Left cardiac atrium (tissue), 4 donors: ENCODE results near the gene PLCXD3. TPM values are rescaled to one million over a fixed set of nuclear protein-coding genes. Genes with fewer than 3 reads are reported as not detected.
A peak's percentile ranks its signal among the peaks of the same experiment; 100 is the strongest.

ENCODE experiments used
- ATAC-seq, 2 donors: fragments of 200-7000 bp; cut with Tn5 transposase; one replicate each; pipeline ENCODE4 v1.9.1; 2020; ENCODE audit warnings: mild to moderate bottlenecking in 2 of 2, moderate library complexity in 2 of 2
- DNase-seq: peaks from one replicate; pipeline ENCODE4 v3.0.0-alpha.2; 2020
- intact Hi-C, 2 donors: fragments of 100-400 bp; cut with DNase I; formaldehyde crosslinking; loops; one replicate each; pipeline versions ENCODE4 v1.14.1 to v1.15.1; 2022 to 2023
- long read RNA-seq: library from polyadenylated mRNA; unstranded; transcript quantifications from one replicate; pipeline ENCODE4 v2.0.0, GENCODE V29; 2021
- total RNA-seq, 2 donors: library from RNA; stranded (reverse); fragmentation: NEBNext Ultra II Directional; extraction: Animal tissue kit (Norgen Biotek cat#: 25700); gene quantifications; one replicate each; pipeline ENCODE4 v1.2.1, GENCODE V29; 2021
- donor health status: DM: no; HTN: yes; CAD: no.
- donor health status: DM: no; HTN: yes; CAD: no; lungs with severe emphysema.
- donor health status: DM: yes; HTN: yes; CAD: no.
- donor health status: Dilated cardiomyopathy.

PLCXD3 gene, protein sequence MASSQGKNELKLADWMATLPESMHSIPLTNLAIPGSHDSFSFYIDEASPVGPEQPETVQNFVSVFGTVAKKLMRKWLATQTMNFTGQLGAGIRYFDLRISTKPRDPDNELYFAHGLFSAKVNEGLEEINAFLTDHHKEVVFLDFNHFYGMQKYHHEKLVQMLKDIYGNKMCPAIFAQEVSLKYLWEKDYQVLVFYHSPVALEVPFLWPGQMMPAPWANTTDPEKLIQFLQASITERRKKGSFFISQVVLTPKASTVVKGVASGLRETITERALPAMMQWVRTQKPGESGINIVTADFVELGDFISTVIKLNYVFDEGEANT
- total RNA-seq: 10 to 100 TPM; 25.2 to 39.6 TPM
- long read RNA-seq, full-length matches to known transcripts: 16 of 25 reads
- long read RNA-seq, partial matches to known transcripts: 0 of 25 reads
- long read RNA-seq, other reads (novel, unspliced or antisense): 9 of 25 reads

DNA sequence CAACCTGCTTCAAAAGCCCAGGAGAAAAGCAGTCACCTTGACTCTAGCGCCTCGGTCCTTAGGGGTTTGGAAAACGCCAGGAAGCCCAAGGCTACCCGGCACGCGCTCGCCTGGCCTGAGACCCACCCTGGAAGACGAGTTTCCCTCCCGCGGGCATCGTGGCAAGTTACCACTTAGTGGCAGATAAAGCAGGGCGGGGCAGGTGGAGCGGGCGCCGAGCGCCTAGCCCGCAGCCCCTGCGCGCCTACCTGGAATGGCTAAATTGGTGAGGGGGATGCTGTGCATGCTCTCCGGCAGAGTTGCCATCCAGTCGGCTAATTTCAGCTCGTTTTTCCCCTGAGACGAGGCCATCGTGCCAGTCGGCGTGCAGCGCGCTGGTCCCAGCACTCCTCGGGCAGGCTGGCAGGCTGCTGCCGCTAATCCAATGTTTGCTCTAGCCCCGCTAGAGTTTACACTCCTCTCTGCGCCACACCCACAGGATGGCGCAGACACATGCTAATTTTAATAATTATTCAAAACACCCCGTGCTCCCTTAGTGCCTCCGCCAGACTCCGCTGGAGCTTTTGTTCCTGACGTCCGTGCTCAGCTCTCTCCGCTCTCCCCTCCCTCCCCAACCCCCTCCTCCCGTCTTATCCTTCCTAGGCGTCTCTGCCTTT, at the start of gene PLCXD3:
Gene PLCXD3 (minus strand): TSS at position 426 of the 656 bp plus-strand sequence. CDS start 75 bp downstream, at position 351.
- peak; percentile 90 to 93 for ATAC-seq

DNA sequence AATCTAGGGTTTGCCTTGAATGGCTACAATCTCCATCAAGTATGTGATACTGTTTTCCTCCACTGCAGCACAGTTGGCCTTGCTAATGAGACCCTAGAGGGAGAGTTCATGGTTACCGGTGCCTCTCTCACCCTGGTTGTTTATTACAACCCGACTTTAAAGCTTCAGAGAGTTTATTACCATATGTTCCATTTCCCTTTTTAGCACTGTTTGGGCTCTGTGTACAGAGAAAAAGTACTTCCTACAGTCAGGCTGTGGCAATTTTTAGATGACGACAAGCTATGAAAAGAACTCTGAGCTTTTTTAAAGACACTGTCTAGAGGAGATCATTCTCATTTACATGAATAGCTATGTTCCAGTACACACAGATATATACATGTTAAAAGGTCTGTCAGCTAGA, 48.8 kb upstream of the PLCXD3 start:
- ATAC-seq (no peak), DNase-seq (no peak)
- intact Hi-C loops: no loop called here

More for the DNA sequence above, at the start of gene PLCXD3:
- peak; percentile 67 for DNase-seq
- intact Hi-C loops: loop anchor here in 1 of 2 donors (10.0 kb wide), 1 partner anchor 316 kb away; no protein-coding TSS in a partner anchor

DNA sequence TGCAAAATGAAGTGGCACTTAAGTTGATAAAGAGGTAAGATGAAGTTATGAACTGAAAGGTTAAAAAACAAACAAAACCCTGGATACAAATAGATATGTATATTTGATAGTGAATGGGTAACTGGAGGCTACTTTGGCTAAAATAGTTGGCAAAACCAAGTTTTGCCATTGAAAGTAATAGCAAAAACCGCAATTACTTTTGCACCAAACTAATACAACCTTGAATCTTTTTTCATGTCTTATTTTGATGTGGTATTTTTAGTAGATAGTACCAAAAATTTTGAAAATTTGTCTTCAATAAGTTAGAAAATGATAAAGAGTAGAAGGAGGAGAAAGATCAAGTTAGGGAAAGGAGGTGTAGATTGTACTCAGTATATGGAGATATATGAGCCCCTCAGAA, 47.9 kb upstream of the PLCXD3 start:
- intact Hi-C loops: no loop called here
- no peak for DNase-seq
- no peak for ATAC-seq

DNA sequence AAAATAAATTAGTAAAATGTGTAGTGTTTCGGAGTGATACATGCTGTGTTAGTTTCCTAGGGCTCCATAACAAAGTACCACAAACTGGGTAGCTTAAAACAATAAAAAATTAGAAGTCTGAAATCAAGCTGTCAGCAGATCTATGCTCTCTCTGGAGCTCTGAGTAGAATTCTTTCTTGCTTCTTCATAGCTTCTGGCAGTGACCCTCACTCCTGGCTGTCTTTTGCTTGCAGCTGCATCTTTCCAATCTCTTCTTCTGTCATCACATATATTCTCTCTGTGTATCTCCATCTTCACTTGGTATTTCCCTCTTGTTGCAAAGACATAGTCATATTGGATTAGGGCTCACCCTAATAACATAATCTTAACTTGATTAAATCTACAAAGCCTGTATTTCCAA, 37.6 kb upstream of the PLCXD3 start:
- intact Hi-C loops: no loop called here
- ATAC-seq: peak in 1 of 2 donors; percentile 24
- DNase-seq: no peak

DNA sequence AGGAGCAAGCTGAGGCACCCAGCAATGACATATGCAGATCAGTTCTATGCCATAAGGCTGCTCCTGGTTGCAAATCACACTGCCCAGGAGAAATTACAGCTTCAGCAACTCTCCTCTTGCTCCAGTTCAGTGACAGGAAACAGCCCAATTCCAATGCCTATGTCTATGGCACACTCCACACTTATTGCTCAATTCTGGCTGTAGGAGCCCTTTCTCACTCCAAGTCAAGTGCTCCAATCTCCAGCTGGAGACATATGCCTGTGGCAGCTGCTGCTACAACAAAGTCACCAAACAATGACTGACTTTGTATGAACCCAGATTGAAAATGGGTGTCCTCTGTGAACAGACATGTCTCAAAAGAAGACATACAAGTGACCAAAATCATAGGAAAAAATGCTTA, 31.8 kb upstream of the PLCXD3 start:
- intact Hi-C loops: no loop called here
- ATAC-seq (peak; percentile 63 to 82), DNase-seq (peak; percentile 22)

DNA sequence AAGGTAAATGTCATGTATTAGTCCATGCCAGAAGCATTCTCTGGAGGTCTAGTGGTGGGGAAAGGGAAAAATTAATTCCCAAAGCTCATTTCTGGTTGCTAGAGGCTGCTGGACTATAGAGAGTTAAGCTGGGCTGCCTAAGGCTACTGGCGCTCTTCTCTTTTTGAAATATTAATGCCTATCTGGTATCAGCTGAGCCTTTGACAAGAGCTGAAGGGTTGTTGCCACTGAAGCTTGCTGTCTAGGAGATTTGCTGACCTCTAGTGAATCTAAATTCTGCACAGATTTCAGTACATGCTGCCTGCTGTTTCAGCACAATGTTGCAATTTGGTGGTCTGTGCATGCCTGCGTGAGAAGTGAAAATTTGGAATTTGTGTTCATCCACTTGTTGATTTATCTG, 29.1 kb upstream of the PLCXD3 start:
- peak in 1 of 2 donors; percentile 63 for ATAC-seq
- intact Hi-C loops: no loop called here
- no peak for DNase-seq

DNA sequence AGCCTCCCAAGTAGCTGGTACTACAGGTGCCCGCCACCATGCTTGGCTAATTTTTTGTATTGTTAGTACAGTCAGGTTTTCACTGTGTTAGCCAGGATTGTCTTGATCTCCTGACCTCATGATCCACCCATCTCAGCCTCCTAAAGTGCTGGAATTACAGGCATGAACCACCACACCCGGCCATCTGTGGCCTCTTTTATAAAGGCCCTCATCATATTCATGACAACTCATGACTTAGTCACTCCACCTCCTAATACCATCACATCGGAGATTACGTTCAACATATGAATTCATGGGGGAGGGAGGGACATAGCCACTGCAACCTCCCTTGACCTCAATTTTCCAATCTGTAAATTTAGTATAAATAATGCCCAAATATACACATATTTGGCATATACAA, 27.2 kb upstream of the PLCXD3 start:
- DNase-seq (no peak), ATAC-seq (no peak)
- intact Hi-C loops: no loop called here

DNA sequence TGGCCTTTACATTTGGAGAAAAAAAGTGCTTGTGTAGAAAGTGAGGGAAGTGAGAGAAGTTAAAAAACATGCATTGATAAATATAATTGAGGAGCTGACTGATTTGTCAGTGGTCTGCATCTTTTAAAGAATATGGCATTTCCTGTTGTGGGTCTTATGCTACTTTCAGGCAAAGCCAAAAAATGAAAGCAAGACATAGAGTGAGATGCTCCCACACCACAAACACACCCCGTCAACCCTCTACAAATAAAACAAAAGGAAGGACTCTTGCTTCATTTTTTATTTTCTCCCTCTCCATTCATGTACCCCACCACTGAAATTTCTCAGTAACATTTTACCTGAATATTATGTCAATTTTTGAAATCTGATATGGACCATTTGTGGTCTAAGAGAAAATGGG, 22.1 kb upstream of the PLCXD3 start:
- no peak for ATAC-seq
- intact Hi-C loops: no loop called here
- DNase-seq: no peak

DNA sequence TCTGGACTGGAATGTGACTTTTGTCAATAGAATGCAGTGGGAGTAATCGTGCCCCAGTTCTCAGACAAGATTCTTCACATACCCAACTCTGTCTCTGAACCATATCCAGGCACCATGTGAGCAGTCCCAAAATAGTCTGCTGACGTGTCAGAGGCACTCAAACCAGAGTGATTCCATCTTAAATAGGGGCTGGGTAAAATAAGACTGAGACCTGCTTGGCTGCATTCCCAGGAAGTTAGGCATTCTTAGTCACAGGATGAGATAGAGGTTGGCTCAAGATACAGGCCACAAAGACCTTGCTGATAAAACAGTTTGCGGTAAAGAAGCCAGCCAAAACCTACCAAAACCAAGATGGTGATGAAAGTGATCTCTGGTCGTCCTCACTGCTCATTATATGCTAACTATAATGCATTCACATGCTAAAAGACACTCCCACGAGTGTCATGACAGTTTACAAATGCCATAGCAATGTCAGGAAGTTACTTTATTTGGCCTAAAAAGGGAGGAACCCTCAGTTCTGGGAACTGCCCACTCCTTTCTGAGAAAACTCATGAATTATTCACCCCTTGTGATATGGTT, 16.9 kb upstream of the PLCXD3 start:
- ATAC-seq: peak; percentile 93 to 99
- DNase-seq: peak; percentile 71
- intact Hi-C loops: loop anchor here in 1 of 2 donors (2.0 kb wide), 1 partner anchor 70 kb away; no protein-coding TSS in a partner anchor

DNA sequence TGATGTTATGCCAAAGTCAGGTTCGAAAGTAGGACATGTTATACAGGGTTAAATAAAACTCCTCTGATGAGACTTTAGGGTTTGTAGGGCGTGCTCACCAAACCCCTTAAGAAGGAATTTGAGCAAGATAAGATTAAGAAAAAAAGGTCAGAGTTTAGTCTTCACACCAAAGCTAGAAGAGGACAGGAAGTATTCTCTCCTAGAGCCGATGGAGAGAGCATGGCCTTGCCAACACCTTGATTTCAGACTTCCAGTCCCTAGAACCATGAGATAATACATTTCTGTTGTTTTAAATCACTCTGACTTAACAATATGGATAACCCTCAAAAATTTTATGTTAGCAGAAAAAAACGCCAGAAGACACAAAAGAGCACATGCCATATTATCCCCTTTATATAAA, 16.3 kb upstream of the PLCXD3 start:
- ATAC-seq (peak; percentile 45 to 55), DNase-seq (no peak)
- intact Hi-C loops: loop anchor here in 1 of 2 donors (2.0 kb wide), 1 partner anchor 70 kb away; no protein-coding TSS in a partner anchor

DNA sequence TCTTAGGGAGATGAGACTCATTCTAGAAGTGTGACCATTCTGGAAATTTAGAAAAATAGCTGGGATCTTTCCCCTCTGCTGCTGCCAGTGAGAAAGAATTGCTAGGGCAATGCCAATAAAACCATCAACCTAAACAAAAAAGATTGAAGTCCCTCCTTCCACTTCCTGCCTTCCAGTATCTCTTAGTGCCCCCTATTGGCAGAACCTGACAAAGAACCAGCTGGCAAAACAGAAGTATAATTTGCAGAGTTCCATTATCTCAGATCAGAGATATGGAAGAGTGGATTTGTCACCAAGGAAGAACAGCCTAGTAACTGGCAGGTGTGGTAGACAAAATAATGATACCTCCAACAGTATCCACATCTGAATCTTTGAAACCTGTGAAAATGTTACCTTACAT, 13.8 kb upstream of the PLCXD3 start:
- no peak for DNase-seq
- no peak for ATAC-seq
- intact Hi-C loops: no loop called here

DNA sequence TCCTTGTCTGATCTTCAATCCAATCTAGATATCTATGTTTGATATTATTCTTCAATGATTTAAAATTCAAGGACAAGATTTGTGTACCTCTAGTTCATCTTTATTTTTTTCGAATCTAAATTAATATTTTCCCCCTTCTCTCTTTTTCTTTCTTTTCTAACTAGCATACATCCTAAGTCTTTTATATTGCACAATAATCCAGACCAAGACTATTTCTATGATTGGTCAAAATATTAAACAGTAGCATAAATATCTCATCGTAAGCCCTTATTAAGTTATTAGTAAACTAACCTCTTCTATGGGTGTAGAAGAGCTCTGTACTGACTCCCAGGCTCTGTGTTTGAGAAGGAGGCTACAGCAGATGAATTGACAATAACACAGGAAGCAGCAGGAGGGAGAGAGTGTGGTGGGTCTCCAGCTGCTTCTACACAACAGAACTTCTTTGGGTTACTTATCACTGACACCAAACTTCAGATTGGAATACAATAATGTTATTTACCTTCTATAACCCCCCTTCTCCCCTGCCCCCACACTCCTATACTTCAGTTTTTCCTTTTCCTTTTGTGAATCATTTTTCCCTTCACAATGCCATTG, 11.9 kb upstream of the PLCXD3 start:
- ATAC-seq: no peak
- intact Hi-C loops: no loop called here
- DNase-seq: no peak

DNA sequence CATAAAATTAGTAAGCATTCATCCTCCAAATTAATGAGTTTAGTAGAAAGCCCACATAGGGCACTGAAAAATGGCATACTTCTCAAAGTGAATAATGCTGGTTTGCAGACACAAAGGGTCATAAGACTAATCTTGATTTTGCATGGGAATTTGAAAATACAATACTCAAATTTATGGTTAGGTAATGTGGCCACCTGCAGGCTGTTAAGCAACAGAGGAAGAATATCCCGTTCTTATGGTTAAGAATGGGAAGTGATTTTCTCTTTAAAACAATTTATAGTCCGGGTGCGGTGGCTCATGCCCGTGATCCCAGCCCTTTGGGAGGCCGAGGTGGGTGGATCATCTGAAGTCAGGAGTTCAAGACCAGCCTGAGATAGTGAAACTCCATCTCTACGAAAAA, 9.4 kb upstream of the PLCXD3 start:
- ATAC-seq: no peak

DNA sequence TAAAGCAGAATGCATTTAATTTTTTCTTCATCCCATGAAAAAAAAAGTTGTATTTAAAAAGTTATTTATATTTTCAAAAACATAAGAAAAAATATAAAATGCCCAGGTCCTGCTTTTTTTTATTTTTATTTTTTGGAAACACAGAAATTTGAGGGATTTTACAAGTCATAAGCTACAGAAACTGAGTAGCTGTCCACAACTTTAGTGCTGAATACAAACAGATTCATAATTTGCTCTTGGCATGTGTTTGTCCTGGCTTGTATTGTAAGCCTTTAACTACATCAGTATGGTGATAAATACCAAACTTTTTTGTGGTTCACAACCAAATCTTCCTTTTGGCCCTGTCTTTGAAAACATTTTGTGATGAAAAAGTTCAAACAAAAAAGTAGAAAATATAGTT, 7.5 kb upstream of the PLCXD3 start:
- ATAC-seq (no peak), DNase-seq (no peak)
- intact Hi-C loops: loop anchor here in 1 of 2 donors (5.0 to 10.0 kb wide), 2 partner anchors 246 to 323 kb away; no protein-coding TSS in a partner anchor

More for the DNA sequence above, 9.4 kb upstream of the PLCXD3 start:
- intact Hi-C loops: loop anchor here in 1 of 2 donors (5.0 to 10.0 kb wide), 2 partner anchors 248 to 325 kb away; no protein-coding TSS in a partner anchor
- no peak for DNase-seq

DNA sequence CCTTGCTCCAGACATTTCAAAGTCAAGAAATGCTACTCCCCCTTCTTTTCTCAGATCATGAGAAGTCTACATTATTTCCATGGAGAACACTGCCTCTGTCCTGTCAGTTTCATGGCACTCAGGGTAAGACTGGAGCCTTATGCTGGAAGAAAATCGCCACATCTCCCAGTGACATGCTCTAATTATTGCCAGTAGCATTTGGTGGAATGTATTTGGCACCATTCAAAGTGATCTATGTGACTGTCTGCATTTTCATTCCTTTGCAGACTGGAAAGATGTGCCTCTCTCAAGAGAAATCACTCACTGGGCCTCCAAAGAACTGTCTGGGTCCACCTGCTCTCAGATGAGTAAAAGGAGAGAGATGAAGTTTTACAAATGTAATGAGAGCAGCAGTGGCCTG, 840 bp upstream of the PLCXD3 start:
- ATAC-seq (no peak), DNase-seq (no peak)
- intact Hi-C loops: loop anchor here in 1 of 2 donors (10.0 kb wide), 1 partner anchor 316 kb away; no protein-coding TSS in a partner anchor

DNA sequence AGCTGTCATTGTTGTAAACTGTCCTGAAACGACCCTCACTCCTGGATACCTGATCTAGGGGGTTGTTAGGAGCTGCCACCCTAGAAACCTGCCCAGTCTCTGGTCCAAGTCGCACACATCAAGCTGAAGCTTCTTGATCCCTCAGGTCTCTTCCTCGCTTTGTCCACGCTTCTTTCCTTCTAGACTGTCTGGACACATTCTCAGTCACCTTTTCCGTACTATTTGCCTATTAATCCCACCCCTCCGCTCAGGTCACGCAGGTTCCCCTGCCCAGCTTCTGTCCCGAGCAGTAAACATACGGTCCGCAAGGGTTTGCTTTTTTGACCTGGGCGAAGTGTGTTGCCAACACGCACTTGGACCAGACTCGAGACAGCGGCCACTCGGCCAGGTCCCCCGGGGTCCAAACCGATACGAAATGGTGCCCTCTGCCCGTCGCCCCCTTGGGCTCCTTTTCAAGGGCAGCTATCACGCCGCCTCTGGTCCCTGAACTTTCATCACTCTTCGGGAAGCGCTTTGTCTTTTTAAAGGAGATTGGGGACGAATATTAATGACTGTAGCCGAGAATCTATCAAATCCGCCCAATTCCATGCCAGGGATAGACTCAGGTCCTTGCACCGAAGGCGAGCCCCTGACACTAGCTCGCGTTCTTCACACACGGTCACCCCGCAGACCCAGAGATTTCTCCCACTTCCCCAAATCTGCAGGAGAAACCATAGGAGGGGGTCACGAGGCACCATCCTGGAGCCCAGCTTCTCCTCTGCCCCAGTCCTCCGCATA, 814 bp downstream of the PLCXD3 start:
- intact Hi-C loops: loop anchor here in 1 of 2 donors (10.0 kb wide), 1 partner anchor 315 kb away; no protein-coding TSS in a partner anchor
- DNase-seq (peak; percentile 24), ATAC-seq (peak; percentile 12 to 19)

DNA sequence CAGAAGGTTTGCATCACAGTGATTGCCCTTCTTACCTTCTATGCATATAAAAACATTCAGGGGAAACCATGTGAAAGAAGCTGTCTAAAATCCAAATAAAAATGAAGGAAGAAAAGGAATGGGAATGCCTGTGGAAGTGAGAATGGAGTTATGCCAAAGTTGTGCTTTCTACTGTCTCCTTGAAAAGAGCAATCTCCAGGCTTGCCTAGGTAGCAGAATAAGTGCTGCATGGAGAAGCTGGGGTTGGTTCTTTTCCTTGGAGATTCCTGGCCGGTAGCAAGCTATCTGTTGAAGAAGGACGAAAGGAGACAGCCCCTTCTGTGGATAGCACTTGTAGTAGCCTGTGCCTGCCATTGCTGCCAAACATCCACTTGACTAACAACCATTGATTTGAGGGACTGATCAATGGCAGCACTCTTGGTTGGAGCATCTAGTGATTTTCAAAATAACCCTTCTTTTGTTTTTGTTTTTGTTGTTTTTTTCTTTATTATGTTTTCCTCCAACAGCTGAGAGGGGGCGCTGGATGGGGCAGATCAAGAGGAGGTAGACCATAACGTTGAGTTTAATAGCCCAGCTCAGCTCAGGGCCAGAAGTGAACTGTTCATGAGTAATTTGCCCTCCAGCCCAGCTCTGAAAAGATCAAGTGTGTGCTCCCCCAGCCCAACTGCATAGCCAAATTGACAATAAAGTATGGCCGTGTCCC, 1.6 kb downstream of the PLCXD3 start:
- ATAC-seq (peak in 1 of 2 donors; percentile 39), DNase-seq (peak; percentile 15)
- intact Hi-C loops: no loop called here

DNA sequence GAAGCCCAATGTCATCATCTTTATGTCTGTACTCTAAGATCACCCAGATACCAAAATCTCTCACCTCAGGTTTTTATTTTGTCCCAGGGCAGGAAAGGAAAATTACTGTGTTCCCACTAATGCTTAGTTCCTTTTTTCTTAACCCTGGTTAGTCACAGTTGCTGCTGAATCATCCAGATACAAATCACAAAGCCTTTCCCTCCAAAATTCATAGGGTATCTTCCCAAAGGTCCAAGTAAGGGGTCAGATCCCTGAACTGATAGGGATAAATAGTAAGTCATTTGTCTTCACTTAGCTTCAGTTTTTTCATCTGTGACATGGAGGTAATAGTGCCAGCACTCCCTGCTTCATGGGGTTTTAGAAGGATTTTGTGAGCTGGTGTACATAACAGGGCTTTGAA, 2.2 kb downstream of the PLCXD3 start:
- ATAC-seq: no peak
- intact Hi-C loops: no loop called here
- no peak for DNase-seq
